ENCODE results near the gene METTL22. TPM values are rescaled to one million over a fixed set of nuclear protein-coding genes. Genes with fewer than 3 reads are reported as not detected.
A peak's percentile ranks its signal among the peaks of the same experiment; 100 is the strongest.

Gene METTL22
- total RNA-seq, 1 donor from 2014 or later, result 41.1 TPM

- Mint-ChIP-seq H3K4me1 (peaks cover 14% of the 10 kb centered on the region), H3K9me3 (no peaks in the 10 kb centered on the region), H3K4me3 (no peak overlapping the region), H3K36me3 (no peaks in the 10 kb centered on the region), H3K27me3 (ENCODE audit: insufficient read depth, low read depth) (peaks cover 34% of the 10 kb centered on the region), H3K27ac (no peak overlapping the region)
- Histone ChIP-seq H3F3A (ENCODE audit: low read depth) (peaks cover 6% of the 10 kb centered on the region), H3K79me2 (ENCODE audit: low read depth) (no peaks in the 10 kb centered on the region), H3K27ac (no peak overlapping the region), H3K9me3 (ENCODE audit: low read depth) (no peaks in the 10 kb centered on the region), H3K4me1 (peaks cover 6% of the 10 kb centered on the region), H3K4me3 (no peak overlapping the region), H4K20me1 (ENCODE audit: low read depth) (no peaks in the 10 kb centered on the region), H3K9ac (no peak overlapping the region), H3K4me2 (no peak overlapping the region), H3K36me3 (no peaks in the 10 kb centered on the region), H3K27me3 (peaks cover 14% of the 10 kb centered on the region), H2AFZ (replicated peaks) (peak overlapping the region; percentile 9)
- TF ChIP-seq EZH2 (IDR thresholded peaks at IDR 0.05) (no peak), EZH2phosphoT487 (IDR thresholded peaks at IDR 0.05) (no peak)
- TF ChIP-seq, protein P1, sequence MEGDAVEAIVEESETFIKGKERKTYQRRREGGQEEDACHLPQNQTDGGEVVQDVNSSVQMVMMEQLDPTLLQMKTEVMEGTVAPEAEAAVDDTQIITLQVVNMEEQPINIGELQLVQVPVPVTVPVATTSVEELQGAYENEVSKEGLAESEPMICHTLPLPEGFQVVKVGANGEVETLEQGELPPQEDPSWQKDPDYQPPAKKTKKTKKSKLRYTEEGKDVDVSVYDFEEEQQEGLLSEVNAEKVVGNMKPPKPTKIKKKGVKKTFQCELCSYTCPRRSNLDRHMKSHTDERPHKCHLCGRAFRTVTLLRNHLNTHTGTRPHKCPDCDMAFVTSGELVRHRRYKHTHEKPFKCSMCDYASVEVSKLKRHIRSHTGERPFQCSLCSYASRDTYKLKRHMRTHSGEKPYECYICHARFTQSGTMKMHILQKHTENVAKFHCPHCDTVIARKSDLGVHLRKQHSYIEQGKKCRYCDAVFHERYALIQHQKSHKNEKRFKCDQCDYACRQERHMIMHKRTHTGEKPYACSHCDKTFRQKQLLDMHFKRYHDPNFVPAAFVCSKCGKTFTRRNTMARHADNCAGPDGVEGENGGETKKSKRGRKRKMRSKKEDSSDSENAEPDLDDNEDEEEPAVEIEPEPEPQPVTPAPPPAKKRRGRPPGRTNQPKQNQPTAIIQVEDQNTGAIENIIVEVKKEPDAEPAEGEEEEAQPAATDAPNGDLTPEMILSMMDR (IDR thresholded peaks at IDR 0.05), result no peak
- no peak for DNase-seq (ENCODE audit: low spot score)
These were observed 37.8 kb upstream of the METTL22 start for GRCh38 chr16:8583732-8584131.

DNA sequence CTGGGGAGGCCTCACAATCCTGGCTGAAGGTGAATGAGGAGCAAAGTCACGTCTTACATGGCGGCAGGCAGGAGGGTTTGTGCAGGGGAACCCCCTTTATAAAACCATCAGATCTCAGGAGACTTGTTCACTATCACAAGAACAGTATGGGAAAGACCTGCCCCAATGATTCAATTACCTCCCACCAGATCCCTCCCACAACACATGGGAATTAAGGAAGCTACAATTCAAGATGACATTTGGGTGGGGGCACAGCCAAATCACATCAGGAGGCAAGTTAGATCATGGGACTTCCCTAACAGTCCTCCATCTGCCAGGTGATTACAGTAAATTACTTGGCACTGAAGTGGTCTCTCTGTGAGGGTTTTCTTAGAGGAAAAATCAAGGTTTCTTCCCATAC lies 36.5 kb upstream of the METTL22 start:
- no peak for DNase-seq (ENCODE audit: low spot score)
- TF ChIP-seq EZH2 (IDR thresholded peaks at IDR 0.05) (no peak), EZH2phosphoT487 (IDR thresholded peaks at IDR 0.05) (no peak)
- TF ChIP-seq, protein P1 (IDR thresholded peaks at IDR 0.05), result no peak
- Mint-ChIP-seq H3K27me3 (ENCODE audit: insufficient read depth, low read depth) (peaks cover 37% of the 10 kb centered on the region), H3K27ac (no peak overlapping the region), H3K4me1 (peaks cover 17% of the 10 kb centered on the region), H3K4me3 (no peak overlapping the region), H3K36me3 (no peaks in the 10 kb centered on the region), H3K9me3 (no peaks in the 10 kb centered on the region)
- no peak overlapping the region for H3K4me3 ChIP-seq
- H3K9me3 ChIP-seq (ENCODE audit: low read depth), result no peaks in the 10 kb centered on the region
- no peak overlapping the region for H3K4me2 ChIP-seq
- H3K27ac ChIP-seq, result no peak overlapping the region
- peaks cover 27% of the 10 kb centered on the region for H3K27me3 ChIP-seq
- H3F3A ChIP-seq (ENCODE audit: low read depth), result peaks cover 13% of the 10 kb centered on the region
- no peaks in the 10 kb centered on the region for H3K36me3 ChIP-seq
- H2AFZ ChIP-seq (replicated peaks), result no peak overlapping the region
- H4K20me1 ChIP-seq (ENCODE audit: low read depth), result no peaks in the 10 kb centered on the region
- H3K4me1 ChIP-seq, result peaks cover 6% of the 10 kb centered on the region
- no peaks in the 10 kb centered on the region for H3K79me2 ChIP-seq (ENCODE audit: low read depth)
- no peak overlapping the region for H3K9ac ChIP-seq

- H3K27me3 ChIP-seq, result peaks cover 35% of the 10 kb centered on the region
- TF ChIP-seq EZH2phosphoT487 (IDR thresholded peaks at IDR 0.05) (no peak), EZH2 (IDR thresholded peaks at IDR 0.05) (no peak)
- TF ChIP-seq, protein P1 (IDR thresholded peaks at IDR 0.05), result no peak
These were observed 35.6 kb upstream of the METTL22 start for GRCh38 chr16:8585857-8586256.

More at GRCh38 chr16:8585857-8586256, 35.6 kb upstream of the METTL22 start:
- H3K4me1 ChIP-seq, result peaks cover 6% of the 10 kb centered on the region
- no peaks in the 10 kb centered on the region for H3K9me3 ChIP-seq (ENCODE audit: low read depth)
- Mint-ChIP-seq H3K4me1 (peaks cover 18% of the 10 kb centered on the region), H3K27ac (no peak overlapping the region), H3K36me3 (no peaks in the 10 kb centered on the region), H3K9me3 (no peaks in the 10 kb centered on the region), H3K27me3 (ENCODE audit: insufficient read depth, low read depth) (peaks cover 38% of the 10 kb centered on the region), H3K4me3 (no peak overlapping the region)
- DNase-seq (ENCODE audit: low spot score), result no peak
- no peak overlapping the region for H3K4me2 ChIP-seq
- H4K20me1 ChIP-seq (ENCODE audit: low read depth), result no peaks in the 10 kb centered on the region
- peaks cover 13% of the 10 kb centered on the region for H3F3A ChIP-seq (ENCODE audit: low read depth)
- H3K4me3 ChIP-seq, result no peak overlapping the region
- H2AFZ ChIP-seq (replicated peaks), result no peak overlapping the region
- no peak overlapping the region for H3K27ac ChIP-seq
- no peak overlapping the region for H3K9ac ChIP-seq
- H3K79me2 ChIP-seq (ENCODE audit: low read depth), result no peaks in the 10 kb centered on the region
- no peaks in the 10 kb centered on the region for H3K36me3 ChIP-seq
